Ovary (tissue), 9 donors: ENCODE results near the gene NKIRAS2. TPM values are rescaled to one million over a fixed set of nuclear protein-coding genes. Genes with fewer than 3 reads are reported as not detected.

Experiments
- DNase-seq, 5 donors: peaks; one replicate each; pipeline ENCODE4 v3.0.0-alpha.2; 2019 to 2020
- H3K27ac ChIP-seq, 2 donors: fragments of 200-600 bp; one replicate each; pipeline versions ENCODE4 v1.5.1 to v1.8.0; 2019 to 2022
- H3K27me3 ChIP-seq: fragments of 200-600 bp; one replicate; pipeline ENCODE4 v1.8.0; 2022
- H3K36me3 ChIP-seq: fragments of 200-600 bp; sonication (generic); one replicate; pipeline ENCODE4 v1.5.1; 2019
- H3K4me1 ChIP-seq: one replicate; pipeline ENCODE4 v1.8.1; 2013; ENCODE audit warnings: mild to moderate bottlenecking, moderate library complexity; ENCODE audit not compliant: insufficient read depth
- H3K4me3 ChIP-seq: fragments of 200-600 bp; sonication (generic); one replicate; pipeline ENCODE4 v1.5.1; 2017
- H3K9me3 ChIP-seq, 2 donors: fragments of 200-600 bp in 1 of 2; sonication (generic) in 1 of 2; one replicate each; pipeline versions ENCODE4 v1.5.1 to v1.8.1; 2013 to 2019; ENCODE audit warnings: mild to moderate bottlenecking in 1 of 2, moderate library complexity in 1 of 2
- EP300 ChIP-seq: sonication (generic); formaldehyde crosslinking; IDR thresholded peaks from one replicate; pipeline ENCODE4 v1.6.1; 2017; ENCODE audit warnings: antibody characterized with exemption
- POLR2A ChIP-seq: fragments of 450-650 bp; IDR thresholded peaks from one replicate; pipeline ENCODE4 v1.6.1; 2017; ENCODE audit warnings: antibody characterized with exemption, mild to moderate bottlenecking, moderate library complexity
- WGBS, 3 donors: extraction: QIAGEN DNeasy Blood & Tissue Kit in 1 of 3; methylation state at CpG; one replicate each; pipeline versions ENCODE4 v1.1.5 to v1.1.7; 2013 to 2017; 5-methylcytosine and 5-hydroxymethylcytosine counted together
- intact Hi-C, 4 donors: fragments of 100-400 bp; cut with DNase I; formaldehyde crosslinking; loops; one replicate each; pipeline versions ENCODE4 v1.11.0 to v1.15.1; 2022 to 2023
- polyA plus RNA-seq, 2 donors: library from polyadenylated mRNA; stranded (reverse); fragments of 200-250 nt in 1 of 2; fragments of 350-450 nt in 1 of 2; fragmentation: Illumina TruSeq in 1 of 2; extraction: RNeasy Lipid Tissue Mini Kit (QIAGEN cat#74804) in 1 of 2; gene quantifications; one replicate each; pipeline ENCODE4 v1.2.3, GENCODE V29; 2013 to 2014
- total RNA-seq, 7 donors: library from RNA; depleted of rRNA in 2 of 7; stranded (reverse); fragments of >200 nt in 2 of 7; fragmentation: NEBNext Ultra II Directional in 3 of 7; extraction: Animal tissue kit (Norgen Biotek cat#: 25700) in 3 of 7; gene quantifications; one replicate each; pipeline versions ENCODE4 v1.1.0 to v1.2.4, GENCODE V29; 2016 to 2023
- TF ChIP-seq, protein P1 (sequence below), 3 donors: fragments of 450-650 bp in 2 of 3; fragments of 200-600 bp in 1 of 3; IDR thresholded peaks; one replicate each; pipeline versions ENCODE4 v1.5.1 to v1.8.0; 2016 to 2022; ENCODE audit warnings: antibody characterized with exemption in 3 of 3, mild to moderate bottlenecking in 1 of 3
- donor health status: DM: no; HTN: no; CAD: no; lungs with moderate emphysema.
- donor health status: DM: no; HTN: no; CAD: no.
- donor health status: Bipolar disorder and iron deficiency.
- donor health status: DM: yes; HTN: yes; CAD: no.
- donor health status: DM: no; HTN: no; CAD: no.
- donor health status: DM: yes; HTN: yes; CAD: no.

The NKIRAS2 gene
- total and polyA plus RNA-seq, 9 donors: 11.8 to 27.6 (median 23.9) TPM

- no peaks in the 10 kb centered on the region for H3K9me3 ChIP-seq
- WGBS, 3 donors: 94 to 97% (median 94%) methylated on average over 8 to 10 of the region's 10 CpGs
- no peak overlapping the region for H3K4me3 ChIP-seq
- H3K36me3 ChIP-seq: no peaks in the 10 kb centered on the region
- no peak for DNase-seq
- peaks cover 3% of the 10 kb centered on the region for H3K4me1 ChIP-seq
- no peaks in the 10 kb centered on the region for H3K27me3 ChIP-seq
- H3K27ac ChIP-seq: no peak overlapping the region
- intact Hi-C loops: no loop called here
- no peak for TF ChIP-seq EP300
- TF ChIP-seq, protein P1, sequence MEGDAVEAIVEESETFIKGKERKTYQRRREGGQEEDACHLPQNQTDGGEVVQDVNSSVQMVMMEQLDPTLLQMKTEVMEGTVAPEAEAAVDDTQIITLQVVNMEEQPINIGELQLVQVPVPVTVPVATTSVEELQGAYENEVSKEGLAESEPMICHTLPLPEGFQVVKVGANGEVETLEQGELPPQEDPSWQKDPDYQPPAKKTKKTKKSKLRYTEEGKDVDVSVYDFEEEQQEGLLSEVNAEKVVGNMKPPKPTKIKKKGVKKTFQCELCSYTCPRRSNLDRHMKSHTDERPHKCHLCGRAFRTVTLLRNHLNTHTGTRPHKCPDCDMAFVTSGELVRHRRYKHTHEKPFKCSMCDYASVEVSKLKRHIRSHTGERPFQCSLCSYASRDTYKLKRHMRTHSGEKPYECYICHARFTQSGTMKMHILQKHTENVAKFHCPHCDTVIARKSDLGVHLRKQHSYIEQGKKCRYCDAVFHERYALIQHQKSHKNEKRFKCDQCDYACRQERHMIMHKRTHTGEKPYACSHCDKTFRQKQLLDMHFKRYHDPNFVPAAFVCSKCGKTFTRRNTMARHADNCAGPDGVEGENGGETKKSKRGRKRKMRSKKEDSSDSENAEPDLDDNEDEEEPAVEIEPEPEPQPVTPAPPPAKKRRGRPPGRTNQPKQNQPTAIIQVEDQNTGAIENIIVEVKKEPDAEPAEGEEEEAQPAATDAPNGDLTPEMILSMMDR (IDR thresholded peaks at IDR 0.05): no peak
- no peak for TF ChIP-seq POLR2A
Observed at GRCh38 chr17:42040818-42041217, 20.9 kb downstream of the NKIRAS2 start.

GRCh38 chr17:42041619-42042018 is 21.7 kb downstream of the NKIRAS2 start:
- TF ChIP-seq, protein P1 (IDR thresholded peaks at IDR 0.05): no peak
- no peak for TF ChIP-seq EP300
- TF ChIP-seq POLR2A: no peak
- Histone ChIP-seq H3K36me3 (no peaks in the 10 kb centered on the region), H3K4me1 (peaks cover 3% of the 10 kb centered on the region), H3K27ac (no peak overlapping the region), H3K4me3 (no peak overlapping the region), H3K27me3 (no peaks in the 10 kb centered on the region), H3K9me3 (no peaks in the 10 kb centered on the region)
- intact Hi-C loops: no loop called here
- DNase-seq: no peak

GRCh38 chr17:42042598-42043319 is 22.9 kb downstream of the NKIRAS2 start:
- no peaks in the 10 kb centered on the region for H3K9me3 ChIP-seq
- no peak overlapping the region for H3K27ac ChIP-seq
- peaks cover 3% of the 10 kb centered on the region for H3K4me1 ChIP-seq
- H3K36me3 ChIP-seq: no peaks in the 10 kb centered on the region
- no peak for DNase-seq
- no peak overlapping the region for H3K4me3 ChIP-seq
- no peaks in the 10 kb centered on the region for H3K27me3 ChIP-seq
- intact Hi-C loops: no loop called here
- WGBS, 3 donors: 86 to 90% (median 90%) methylated on average over 19 to 20 of the region's 20 CpGs
- TF ChIP-seq POLR2A: no peak
- TF ChIP-seq, protein P1 (IDR thresholded peaks at IDR 0.05): no peak
- TF ChIP-seq EP300: no peak

- H3K9me3 ChIP-seq: no peaks in the 10 kb centered on the region
- no peaks in the 10 kb centered on the region for H3K36me3 ChIP-seq
- DNase-seq: no peak
- no peak overlapping the region for H3K27ac ChIP-seq
- H3K4me1 ChIP-seq: peaks cover 2% of the 10 kb centered on the region
- H3K4me3 ChIP-seq: no peak overlapping the region
- 87 to 91% (median 88%) methylated on average over 1 of the region's 1 CpG for WGBS, 3 donors
- TF ChIP-seq, protein P1 (IDR thresholded peaks at IDR 0.05): no peak
- H3K27me3 ChIP-seq: no peaks in the 10 kb centered on the region
- intact Hi-C loops: no loop called here
Observed at GRCh38 chr17:42045719-42046118, 25.8 kb downstream of the NKIRAS2 start.
